ENCODE results near the gene ARID1B.

The ARID1B gene

GRCh38 chr6:157171801-157172200 is 394.6 kb downstream of the ARID1B start:
- Histone ChIP-seq H3K9me3 (no peaks in the 10 kb centered on the region), H3K36me3 (peaks cover 16% of the 10 kb centered on the region), H3K27me3 (no peaks in the 10 kb centered on the region), H3K4me1 (peaks cover 25% of the 10 kb centered on the region), H3K4me3 (ENCODE audit: low read depth, low read length) (no peak overlapping the region)
- TF ChIP-seq CTCF (IDR thresholded peaks at IDR 0.05; ENCODE audit: low read depth, low read length): no peak
- no peak for DNase-seq

DNA sequence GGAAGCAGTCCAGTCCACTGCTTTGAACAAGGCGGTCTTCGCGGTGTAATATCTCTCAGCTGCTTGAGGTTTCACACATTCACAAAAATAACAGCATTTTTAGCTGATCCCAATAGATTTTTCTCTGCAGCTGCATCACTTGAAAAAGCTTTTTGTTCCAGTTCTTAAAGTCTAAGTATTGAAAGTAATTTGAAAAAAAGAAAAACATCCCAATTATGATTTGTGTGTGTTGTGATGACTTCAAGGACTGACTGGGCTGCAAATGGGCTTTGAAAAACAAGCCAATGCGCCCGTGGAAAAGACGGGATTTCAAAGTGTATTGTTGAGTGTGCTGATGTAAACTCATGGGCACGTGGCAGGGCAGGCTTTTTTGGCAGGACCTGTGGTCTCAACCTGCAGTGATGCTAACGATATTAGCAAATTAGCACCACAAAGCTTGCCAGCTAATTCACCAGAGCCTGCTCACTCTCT is 395.1 kb downstream of the ARID1B start:
- peaks cover 28% of the 10 kb centered on the region for H3K4me1 ChIP-seq
- DNase-seq: no peak
- H3K9me3 ChIP-seq: no peaks in the 10 kb centered on the region
- H3K4me3 ChIP-seq (ENCODE audit: low read depth, low read length): no peak overlapping the region
- peaks cover 11% of the 10 kb centered on the region for H3K36me3 ChIP-seq
- no peak for TF ChIP-seq CTCF (IDR thresholded peaks at IDR 0.05; ENCODE audit: low read depth, low read length)
- no peaks in the 10 kb centered on the region for H3K27me3 ChIP-seq

DNA sequence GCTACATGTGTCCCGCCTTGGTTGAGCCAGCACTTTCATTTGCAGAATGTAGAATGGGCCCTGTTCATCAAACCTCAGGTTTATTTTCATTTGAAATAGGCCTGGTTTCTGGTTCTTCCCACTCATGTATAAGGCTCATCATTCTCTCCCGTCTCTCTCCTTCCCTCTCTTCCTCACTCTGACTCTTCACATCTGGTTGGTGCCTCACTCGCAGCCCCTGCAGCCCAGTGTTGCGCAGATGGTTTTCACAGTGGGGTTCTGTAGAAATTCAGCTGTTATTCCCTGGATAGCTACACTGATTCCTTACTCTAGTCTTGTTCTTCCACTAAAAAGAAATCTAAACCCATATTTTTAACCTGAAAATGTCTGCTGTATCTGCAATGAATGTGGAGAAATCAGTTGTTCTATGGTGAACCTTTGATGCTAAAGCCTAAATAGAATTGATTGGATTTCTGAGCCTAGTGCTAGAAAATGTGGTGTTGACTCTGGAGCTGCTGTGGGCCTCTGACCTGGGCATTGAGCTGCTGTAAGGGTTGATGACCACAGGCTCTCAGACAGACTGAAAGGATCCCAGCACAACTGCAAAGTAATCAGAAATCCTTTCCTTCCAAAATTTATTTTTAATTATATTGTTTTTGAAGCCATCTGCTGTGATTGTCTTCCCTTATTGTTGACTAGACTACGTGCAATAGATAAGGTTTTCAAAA is 395.8 kb downstream of the ARID1B start:
- Histone ChIP-seq H3K36me3 (peaks cover 5% of the 10 kb centered on the region), H3K9me3 (no peaks in the 10 kb centered on the region), H3K4me1 (peaks cover 36% of the 10 kb centered on the region), H3K4me3 (ENCODE audit: low read depth, low read length) (no peak overlapping the region), H3K27me3 (no peaks in the 10 kb centered on the region)
- DNase-seq: no peak
- no peak for TF ChIP-seq CTCF (IDR thresholded peaks at IDR 0.05; ENCODE audit: low read depth, low read length)

DNA sequence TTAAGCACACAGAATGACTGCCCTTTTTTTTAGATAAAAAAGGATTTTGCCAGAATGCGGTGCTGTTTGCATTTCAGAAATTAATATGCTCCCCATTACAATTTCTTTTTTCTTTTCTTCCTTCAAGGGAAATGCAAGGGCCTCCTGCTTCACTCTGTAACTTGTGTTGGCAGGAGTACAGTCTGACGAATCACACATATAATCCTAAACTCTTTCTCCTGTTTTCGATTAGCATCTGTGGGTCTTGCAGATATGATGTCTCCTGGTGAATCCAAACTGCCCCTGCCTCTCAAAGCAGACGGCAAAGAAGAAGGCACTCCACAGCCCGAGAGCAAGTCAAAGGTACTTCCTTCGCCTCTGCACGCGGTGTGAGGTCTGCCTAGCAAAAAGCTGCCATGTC is 396.6 kb downstream of the ARID1B start:
- TF ChIP-seq CTCF (IDR thresholded peaks at IDR 0.05; ENCODE audit: low read depth, low read length): no peak
- Histone ChIP-seq H3K4me1 (peaks cover 42% of the 10 kb centered on the region), H3K36me3 (no peaks in the 10 kb centered on the region), H3K4me3 (ENCODE audit: low read depth, low read length) (no peak overlapping the region), H3K9me3 (no peaks in the 10 kb centered on the region), H3K27me3 (no peaks in the 10 kb centered on the region)
- no peak for DNase-seq

GRCh38 chr6:157174731-157175130 is 397.6 kb downstream of the ARID1B start:
- Histone ChIP-seq H3K9me3 (no peaks in the 10 kb centered on the region), H3K27me3 (no peaks in the 10 kb centered on the region), H3K4me3 (ENCODE audit: low read depth, low read length) (no peak overlapping the region), H3K36me3 (no peaks in the 10 kb centered on the region), H3K4me1 (peaks cover 43% of the 10 kb centered on the region)
- no peak for DNase-seq
- no peak for TF ChIP-seq CTCF (IDR thresholded peaks at IDR 0.05; ENCODE audit: low read depth, low read length)

GRCh38 chr6:157177731-157178336 is 400.7 kb downstream of the ARID1B start:
- no peaks in the 10 kb centered on the region for H3K9me3 ChIP-seq
- peaks cover 35% of the 10 kb centered on the region for H3K4me1 ChIP-seq
- H3K4me3 ChIP-seq (ENCODE audit: low read depth, low read length): no peak overlapping the region
- no peaks in the 10 kb centered on the region for H3K27me3 ChIP-seq
- peaks cover 17% of the 10 kb centered on the region for H3K36me3 ChIP-seq
- no peak for TF ChIP-seq CTCF (IDR thresholded peaks at IDR 0.05; ENCODE audit: low read depth, low read length)
- DNase-seq: no peak
